ENCODE results near the gene TTPAL. TPM values are rescaled to one million over a fixed set of nuclear protein-coding genes. Genes with fewer than 3 reads are reported as not detected.

Gene TTPAL
- total and polyA plus RNA-seq, 2 donors (not counting 3 experiments of a cell fraction or from before 2014, with no cell fraction given) = 4.0 to 8.0 TPM

GRCh38 chr20:44428174-44429016, 47.3 kb upstream of the TTPAL start:
- no peaks in the 10 kb centered on the region for H4K20me1 ChIP-seq (replicated peaks; ENCODE audit: control insufficient read depth, extremely low read depth, insufficient read depth, low read length)
- H3K27me3 ChIP-seq (ENCODE audit: control insufficient read depth in 2 of 2, insufficient read depth in 2 of 2, low read length in 2 of 2) = peaks cover 0 to 2% of the 10 kb centered on the region in 2 experiments
- no peaks in the 10 kb centered on the region for H3K4me1 ChIP-seq (ENCODE audit: control insufficient read depth, extremely low read depth, insufficient read depth, low read length)
- FAIRE-seq (no peak), DNase-seq (ENCODE audit: low read depth, low spot score) (no peak)
- no peak overlapping the region for H3K27ac ChIP-seq (ENCODE audit: insufficient read depth, low read depth, low read length)
- POLR2A ChIA-PET = no interaction called here
- dilution Hi-C loops (cut with MboI; ENCODE audit: extremely low pct_ligation_motif_present, low sequenced_read_pairs) = no loop called here
- CTCF ChIA-PET = no interaction called here
- no peak overlapping the region for H3K4me3 ChIP-seq (replicated peaks in 1 of 3; ENCODE audit: insufficient read depth in 1 of 3, low read depth in 1 of 3, low read length in 3 of 3)
- no TSS peak for BruUV-seq (replicated peaks)
- H3K9me3 ChIP-seq (replicated peaks; ENCODE audit: control insufficient read depth, insufficient read depth, low read length) = no peaks in the 10 kb centered on the region
- no peaks in the 10 kb centered on the region for H3K36me3 ChIP-seq (ENCODE audit: control insufficient read depth in 2 of 2, extremely low read depth in 1 of 2, insufficient read depth in 2 of 2, low read length in 2 of 2)
- H3K9ac ChIP-seq (replicated peaks; ENCODE audit: extremely low read depth, insufficient read depth, low read length) = no peak overlapping the region
- TF ChIP-seq MYC (IDR thresholded peaks at IDR 0.05; ENCODE audit: low read depth, low read length) (no peak), GATA2 (IDR thresholded peaks at IDR 0.05; ENCODE audit: insufficient read depth, insufficient read length, low read depth, low read length) (no peak), FOS (IDR thresholded peaks at IDR 0.05; ENCODE audit: borderline replicate concordance, insufficient read depth, low read length) (no peak)
- no peak overlapping the region for H2AFZ ChIP-seq (ENCODE audit: low read depth, low read length)
- H3K9me1 ChIP-seq (replicated peaks; ENCODE audit: control insufficient read depth, extremely low read depth, insufficient read depth, low read length) = no peaks in the 10 kb centered on the region
- intact Hi-C loops (cut with micrococcal nuclease) = no loop called here
- no peak overlapping the region for H3K4me2 ChIP-seq (ENCODE audit: insufficient read depth, low read length)
- no peaks in the 10 kb centered on the region for H3K79me2 ChIP-seq (ENCODE audit: control insufficient read depth, insufficient read depth, low read length)

GRCh38 chr20:44429017-44429339, 46.7 kb upstream of the TTPAL start:
- intact Hi-C loops (cut with micrococcal nuclease) = no loop called here
- H3K27me3 ChIP-seq (ENCODE audit: control insufficient read depth in 2 of 2, insufficient read depth in 2 of 2, low read length in 2 of 2) = peaks cover 2 to 3% of the 10 kb centered on the region in 2 experiments
- no peak overlapping the region for H3K4me2 ChIP-seq (ENCODE audit: insufficient read depth, low read length)
- FAIRE-seq (no peak), DNase-seq (ENCODE audit: low read depth, low spot score) (no peak)
- no peaks in the 10 kb centered on the region for H3K4me1 ChIP-seq (ENCODE audit: control insufficient read depth, extremely low read depth, insufficient read depth, low read length)
- H4K20me1 ChIP-seq (replicated peaks; ENCODE audit: control insufficient read depth, extremely low read depth, insufficient read depth, low read length) = no peaks in the 10 kb centered on the region
- ChIA-PET POLR2A (no interaction called here), CTCF (no interaction called here)
- no peak overlapping the region for H3K27ac ChIP-seq (ENCODE audit: insufficient read depth, low read depth, low read length)
- BruUV-seq (replicated peaks) = no TSS peak
- no peaks in the 10 kb centered on the region for H3K9me3 ChIP-seq (replicated peaks; ENCODE audit: control insufficient read depth, insufficient read depth, low read length)
- no peak overlapping the region for H2AFZ ChIP-seq (ENCODE audit: low read depth, low read length)
- dilution Hi-C loops (cut with MboI; ENCODE audit: extremely low pct_ligation_motif_present, low sequenced_read_pairs) = no loop called here
- H3K9ac ChIP-seq (replicated peaks; ENCODE audit: extremely low read depth, insufficient read depth, low read length) = no peak overlapping the region
- H3K36me3 ChIP-seq (ENCODE audit: control insufficient read depth in 2 of 2, extremely low read depth in 1 of 2, insufficient read depth in 2 of 2, low read length in 2 of 2) = no peaks in the 10 kb centered on the region
- no peak for TF ChIP-seq CTCF (IDR thresholded peaks at IDR 0.05; ENCODE audit: extremely low read depth in 1 of 2, insufficient read depth in 1 of 2, low read depth in 1 of 2, low read length in 2 of 2)
- no peak for TF ChIP-seq MYC (IDR thresholded peaks at IDR 0.05; ENCODE audit: low read depth, low read length)
- no peak for TF ChIP-seq GATA2 (IDR thresholded peaks at IDR 0.05; ENCODE audit: insufficient read depth, insufficient read length, low read depth, low read length)
- no peak for TF ChIP-seq EZH2 (IDR thresholded peaks at IDR 0.05; ENCODE audit: borderline replicate concordance, low read depth, low read length, severe bottlenecking)
- TF ChIP-seq MAX (IDR thresholded peaks at IDR 0.05; ENCODE audit: insufficient read depth, insufficient read length) = no peak
- no peak for TF ChIP-seq FOS (IDR thresholded peaks at IDR 0.05; ENCODE audit: borderline replicate concordance, insufficient read depth, low read length)
- TF ChIP-seq POLR2A (IDR thresholded peaks at IDR 0.05; ENCODE audit: low read depth, low read length) = no peak
- no peak for TF ChIP-seq POLR2AphosphoS5 (IDR thresholded peaks at IDR 0.05; ENCODE audit: insufficient read depth, low read depth, low read length)
- no peak for TF ChIP-seq JUN (IDR thresholded peaks at IDR 0.05; ENCODE audit: borderline replicate concordance, insufficient read depth, insufficient read length, low read depth)
- H3K4me3 ChIP-seq (replicated peaks in 1 of 3; ENCODE audit: insufficient read depth in 1 of 3, low read depth in 1 of 3, low read length in 3 of 3) = no peak overlapping the region
- no peaks in the 10 kb centered on the region for H3K9me1 ChIP-seq (replicated peaks; ENCODE audit: control insufficient read depth, extremely low read depth, insufficient read depth, low read length)
- no peaks in the 10 kb centered on the region for H3K79me2 ChIP-seq (ENCODE audit: control insufficient read depth, insufficient read depth, low read length)

Data from endothelial cell of umbilical vein (primary cell).